Choroid plexus epithelial cell (primary cell): ENCODE data around the gene BPIFB4.

ENCODE experiments used
- DNase-seq: peaks from one replicate; pipeline ENCODE4 v3.0.0-alpha.2; 2010; ENCODE audit warnings: low read depth
- H3K4me3 ChIP-seq: 2 replicates; pipeline ENCODE4 v1.5.1; 2011; ENCODE audit warnings: low read depth, mild to moderate bottlenecking, control low read depth, low read length, moderate library complexity
- CTCF ChIP-seq: conservative IDR thresholded peaks from 2 replicates; pipeline ENCODE4 v1.5.1; 2011; ENCODE audit warnings: low read depth, mild to moderate bottlenecking, control low read depth, inconsistent platforms, low read length, moderate library complexity

BPIFB4 gene

GRCh38 chr20:33065785-33066184, 13.7 kb upstream of the BPIFB4 start:
- H3K4me3 ChIP-seq, result no peak overlapping the region
- DNase-seq, result no peak
- TF ChIP-seq CTCF, result no peak

- TF ChIP-seq CTCF, result no peak
- no peak overlapping the region for H3K4me3 ChIP-seq
- no peak for DNase-seq
Measured at GRCh38 chr20:33067806-33068205, 11.6 kb upstream of the BPIFB4 start.

GRCh38 chr20:33068251-33068939, 11.0 kb upstream of the BPIFB4 start:
- no peak for TF ChIP-seq CTCF

GRCh38 chr20:33069673-33070072, 9.8 kb upstream of the BPIFB4 start:
- no peak overlapping the region for H3K4me3 ChIP-seq
- no peak for DNase-seq
- TF ChIP-seq CTCF, result no peak

More at GRCh38 chr20:33068251-33068939, 11.0 kb upstream of the BPIFB4 start:
- no peak overlapping the region for H3K4me3 ChIP-seq
- no peak for DNase-seq

GRCh38 chr20:33070111-33071053, 9.1 kb upstream of the BPIFB4 start:
- no peak for TF ChIP-seq CTCF
- no peak overlapping the region for H3K4me3 ChIP-seq
- DNase-seq, result no peak

GRCh38 chr20:33071198-33071597, 8.2 kb upstream of the BPIFB4 start:
- no peak overlapping the region for H3K4me3 ChIP-seq
- TF ChIP-seq CTCF, result no peak

More at GRCh38 chr20:33071198-33071597, 8.2 kb upstream of the BPIFB4 start:
- DNase-seq, result no peak
